ENCODE results near the gene ALB. TPM values are rescaled to one million over a fixed set of nuclear protein-coding genes. Genes with fewer than 3 reads are reported as not detected.

ALB gene
- total RNA-seq, 1 donor from 2014 or later, result not detected

GRCh38 chr4:73438582-73439215 lies 34.6 kb downstream of the ALB start:
- no peaks in the 10 kb centered on the region for H3K36me3 Mint-ChIP-seq (ENCODE audit: low read depth)
- no peak overlapping the region for H3K27ac Mint-ChIP-seq
- no peaks in the 10 kb centered on the region for H3K4me1 Mint-ChIP-seq (ENCODE audit: low read depth)
- H3K4me3 Mint-ChIP-seq, result no peak overlapping the region
- intact Hi-C loops (cut with micrococcal nuclease), result no loop called here
- no peaks in the 10 kb centered on the region for H3K9me3 Mint-ChIP-seq
- peaks cover 4% of the 10 kb centered on the region for H3K27me3 Mint-ChIP-seq (ENCODE audit: insufficient read depth)
- no peak for DNase-seq (ENCODE audit: low spot score)

GRCh38 chr4:73439445-73439844 lies 35.4 kb downstream of the ALB start:
- DNase-seq (ENCODE audit: low spot score), result no peak
- H3K27ac Mint-ChIP-seq, result no peak overlapping the region
- peaks cover 4% of the 10 kb centered on the region for H3K27me3 Mint-ChIP-seq (ENCODE audit: insufficient read depth)
- no peak overlapping the region for H3K4me3 Mint-ChIP-seq
- H3K36me3 Mint-ChIP-seq (ENCODE audit: low read depth), result no peaks in the 10 kb centered on the region
- no peaks in the 10 kb centered on the region for H3K9me3 Mint-ChIP-seq
- intact Hi-C loops (cut with micrococcal nuclease), result no loop called here
- no peaks in the 10 kb centered on the region for H3K4me1 Mint-ChIP-seq (ENCODE audit: low read depth)

GRCh38 chr4:73439991-73440390 lies 35.9 kb downstream of the ALB start:
- Mint-ChIP-seq H3K9me3 (no peaks in the 10 kb centered on the region), H3K4me3 (no peak overlapping the region), H3K36me3 (ENCODE audit: low read depth) (no peaks in the 10 kb centered on the region), H3K27me3 (ENCODE audit: insufficient read depth) (peaks cover 4% of the 10 kb centered on the region), H3K4me1 (ENCODE audit: low read depth) (no peaks in the 10 kb centered on the region), H3K27ac (no peak overlapping the region)
- DNase-seq (ENCODE audit: low spot score), result no peak
- intact Hi-C loops (cut with micrococcal nuclease), result loop anchor here (10.0 kb wide), 2 partner anchors 185 to 215 kb away; partner anchors contain the start of gene ANKRD17

GRCh38 chr4:73440653-73441052 lies 36.6 kb downstream of the ALB start:
- intact Hi-C loops (cut with micrococcal nuclease), result loop anchor here (10.0 kb wide), 2 partner anchors 186 to 214 kb away; partner anchors contain the start of gene ANKRD17
- H3K36me3 Mint-ChIP-seq (ENCODE audit: low read depth), result no peaks in the 10 kb centered on the region
- H3K27ac Mint-ChIP-seq, result no peak overlapping the region
- peaks cover 4% of the 10 kb centered on the region for H3K27me3 Mint-ChIP-seq (ENCODE audit: insufficient read depth)
- no peaks in the 10 kb centered on the region for H3K9me3 Mint-ChIP-seq
- no peaks in the 10 kb centered on the region for H3K4me1 Mint-ChIP-seq (ENCODE audit: low read depth)
- no peak overlapping the region for H3K4me3 Mint-ChIP-seq
- no peak for DNase-seq (ENCODE audit: low spot score)

- Mint-ChIP-seq H3K27ac (no peak overlapping the region), H3K27me3 (ENCODE audit: insufficient read depth) (peaks cover 4% of the 10 kb centered on the region), H3K9me3 (no peaks in the 10 kb centered on the region), H3K4me1 (ENCODE audit: low read depth) (no peaks in the 10 kb centered on the region), H3K36me3 (ENCODE audit: low read depth) (no peaks in the 10 kb centered on the region), H3K4me3 (no peak overlapping the region)
- intact Hi-C loops (cut with micrococcal nuclease), result loop anchor here (10.0 kb wide), 2 partner anchors 187 to 213 kb away; partner anchors contain the start of gene ANKRD17
- DNase-seq (ENCODE audit: low spot score), result no peak
Observed at GRCh38 chr4:73442275-73442674, 38.2 kb downstream of the ALB start.

- DNase-seq (ENCODE audit: low spot score), result no peak
- peaks cover 2% of the 10 kb centered on the region for H3K27me3 Mint-ChIP-seq (ENCODE audit: insufficient read depth)
- H3K9me3 Mint-ChIP-seq, result no peaks in the 10 kb centered on the region
- no peak overlapping the region for H3K27ac Mint-ChIP-seq
- H3K4me3 Mint-ChIP-seq, result no peak overlapping the region
- intact Hi-C loops (cut with micrococcal nuclease), result loop anchor here (10.0 kb wide), 2 partner anchors 188 to 212 kb away; partner anchors contain the start of gene ANKRD17
- H3K36me3 Mint-ChIP-seq (ENCODE audit: low read depth), result no peaks in the 10 kb centered on the region
- H3K4me1 Mint-ChIP-seq (ENCODE audit: low read depth), result no peaks in the 10 kb centered on the region
Observed at GRCh38 chr4:73443224-73443623, 39.1 kb downstream of the ALB start.

GRCh38 chr4:73445383-73446335 lies 41.6 kb downstream of the ALB start:
- intact Hi-C loops (cut with micrococcal nuclease), result loop anchor here (1.0 to 10.0 kb wide), 3 partner anchors 134 to 209 kb away; partner anchors contain the start of gene ANKRD17
- no peaks in the 10 kb centered on the region for H3K4me1 Mint-ChIP-seq (ENCODE audit: low read depth)
- no peak overlapping the region for H3K4me3 Mint-ChIP-seq
- DNase-seq (ENCODE audit: low spot score), result no peak
- H3K9me3 Mint-ChIP-seq, result no peaks in the 10 kb centered on the region
- no peaks in the 10 kb centered on the region for H3K36me3 Mint-ChIP-seq (ENCODE audit: low read depth)
- H3K27me3 Mint-ChIP-seq (ENCODE audit: insufficient read depth), result no peaks in the 10 kb centered on the region
- no peak overlapping the region for H3K27ac Mint-ChIP-seq

- H3K27ac Mint-ChIP-seq, result no peak overlapping the region
- H3K4me3 Mint-ChIP-seq, result no peak overlapping the region
- no peaks in the 10 kb centered on the region for H3K4me1 Mint-ChIP-seq (ENCODE audit: low read depth)
- peaks cover under 1% of the 10 kb centered on the region for H3K27me3 Mint-ChIP-seq (ENCODE audit: insufficient read depth)
- no peaks in the 10 kb centered on the region for H3K36me3 Mint-ChIP-seq (ENCODE audit: low read depth)
- no peak for DNase-seq (ENCODE audit: low spot score)
- intact Hi-C loops (cut with micrococcal nuclease), result loop anchor here (1.0 to 10.0 kb wide), 3 partner anchors 135 to 208 kb away; partner anchors contain the start of gene ANKRD17
- no peaks in the 10 kb centered on the region for H3K9me3 Mint-ChIP-seq
Observed at GRCh38 chr4:73446336-73446938, 42.4 kb downstream of the ALB start.

- H3K27ac Mint-ChIP-seq, result no peak overlapping the region
- intact Hi-C loops (cut with micrococcal nuclease), result loop anchor here (10.0 kb wide), 2 partner anchors 193 to 207 kb away; partner anchors contain the start of gene ANKRD17
- H3K4me3 Mint-ChIP-seq, result no peak overlapping the region
- peaks cover 5% of the 10 kb centered on the region for H3K27me3 Mint-ChIP-seq (ENCODE audit: insufficient read depth)
- H3K9me3 Mint-ChIP-seq, result no peaks in the 10 kb centered on the region
- no peak for DNase-seq (ENCODE audit: low spot score)
- H3K4me1 Mint-ChIP-seq (ENCODE audit: low read depth), result no peaks in the 10 kb centered on the region
- no peaks in the 10 kb centered on the region for H3K36me3 Mint-ChIP-seq (ENCODE audit: low read depth)
Observed at GRCh38 chr4:73447671-73448070, 43.6 kb downstream of the ALB start.

GRCh38 chr4:73448448-73449203 lies 44.5 kb downstream of the ALB start:
- intact Hi-C loops (cut with micrococcal nuclease), result loop anchor here (10.0 kb wide), 2 partner anchors 194 to 206 kb away; partner anchors contain the start of gene ANKRD17
- Mint-ChIP-seq H3K36me3 (ENCODE audit: low read depth) (no peaks in the 10 kb centered on the region), H3K4me3 (no peak overlapping the region), H3K27me3 (ENCODE audit: insufficient read depth) (peaks cover 5% of the 10 kb centered on the region), H3K9me3 (no peaks in the 10 kb centered on the region), H3K4me1 (ENCODE audit: low read depth) (no peaks in the 10 kb centered on the region), H3K27ac (no peak overlapping the region)
- DNase-seq (ENCODE audit: low spot score), result no peak

GRCh38 chr4:73450398-73451004 lies 46.4 kb downstream of the ALB start:
- Mint-ChIP-seq H3K4me3 (no peak overlapping the region), H3K36me3 (ENCODE audit: low read depth) (no peaks in the 10 kb centered on the region), H3K4me1 (ENCODE audit: low read depth) (no peaks in the 10 kb centered on the region), H3K27me3 (ENCODE audit: insufficient read depth) (peaks cover 5% of the 10 kb centered on the region), H3K9me3 (no peaks in the 10 kb centered on the region), H3K27ac (no peak overlapping the region)
- intact Hi-C loops (cut with micrococcal nuclease), result no loop called here
- DNase-seq (ENCODE audit: low spot score), result no peak

GRCh38 chr4:73451404-73451803 lies 47.3 kb downstream of the ALB start:
- no peaks in the 10 kb centered on the region for H3K4me1 Mint-ChIP-seq (ENCODE audit: low read depth)
- H3K27ac Mint-ChIP-seq, result no peak overlapping the region
- H3K27me3 Mint-ChIP-seq (ENCODE audit: insufficient read depth), result peaks cover 5% of the 10 kb centered on the region
- no peaks in the 10 kb centered on the region for H3K36me3 Mint-ChIP-seq (ENCODE audit: low read depth)
- no peak overlapping the region for H3K4me3 Mint-ChIP-seq
- H3K9me3 Mint-ChIP-seq, result no peaks in the 10 kb centered on the region
- intact Hi-C loops (cut with micrococcal nuclease), result no loop called here
- DNase-seq (ENCODE audit: low spot score), result no peak

Measured in activated T-helper 1 cell treated with anti-CD3 and anti-CD28 coated beads, Interleukin-12 subunit alpha, Interleukin-12 subunit beta, Interleukin-2, Interleukin-4 antibody, amounts not matched to agents 30 ng/mL and 10 ng/mL and 1 ng/mL, durations not matched to agents 14 hours and 24 hours and 36 hours (primary cell).